HepG2 (cell line): Measurements from ENCODE around the gene C1orf159. TPM values are rescaled to one million over a fixed set of nuclear protein-coding genes. Genes with fewer than 3 reads are reported as not detected.
A peak's percentile ranks its signal among the peaks of the same experiment; 100 is the strongest.

Source experiments
- AHR ChIP-seq: IDR thresholded peaks from 2 replicates; pipeline ENCODE4 v1.6.1; 2018; ENCODE audit warnings: missing genetic modification reagents, missing compliant biosample characterization
- CCDC6 ChIP-seq: sonication (generic); formaldehyde crosslinking; IDR thresholded peaks from 2 replicates; pipeline ENCODE4 v1.8.1; 2022; ENCODE audit warnings: mild to moderate bottlenecking, missing genetic modification reagents, moderate library complexity
- CEBPG ChIP-seq: IDR thresholded peaks from 2 replicates; pipeline ENCODE4 v1.6.1; 2016
- GTF3A ChIP-seq: sonication (generic); formaldehyde crosslinking; conservative IDR thresholded peaks from 2 replicates; pipeline ENCODE4 v1.4.0; 2020; ENCODE audit warnings: mild to moderate bottlenecking, missing genetic modification reagents
- HNRNPH1 ChIP-seq: fragments of 200-400 bp; formaldehyde crosslinking; optimal IDR thresholded peaks from 2 replicates; pipeline ENCODE3; 2017; ENCODE audit warnings: mild to moderate bottlenecking, low read depth, low read length
- IKZF1 ChIP-seq: fragments of 450-650 bp; IDR thresholded peaks from 2 replicates; pipeline ENCODE4 v1.7.1; 2016
- MBD4 ChIP-seq: IDR thresholded peaks from 2 replicates; pipeline ENCODE4 v1.6.1; 2012; ENCODE audit warnings: low read length, inconsistent platforms, borderline replicate concordance
- MYPOP ChIP-seq: sonication (generic); formaldehyde crosslinking; IDR thresholded peaks from 2 replicates; pipeline ENCODE4 v1.8.1; 2023; ENCODE audit warnings: mild to moderate bottlenecking, moderate library complexity, missing genetic modification reagents
- PRDM15 ChIP-seq: sonication (generic); formaldehyde crosslinking; IDR thresholded peaks from 2 replicates; pipeline ENCODE4 v1.4.0; 2020; ENCODE audit warnings: missing genetic modification reagents
- SALL1 ChIP-seq: sonication (generic); formaldehyde crosslinking; IDR thresholded peaks from 2 replicates; pipeline ENCODE4 v1.8.0; 2022; ENCODE audit warnings: mild to moderate bottlenecking, missing genetic modification reagents
- TERF1 ChIP-seq: sonication (generic); formaldehyde crosslinking; IDR thresholded peaks from 2 replicates; pipeline ENCODE4 v1.8.0; 2022; ENCODE audit warnings: mild to moderate bottlenecking, missing genetic modification reagents, moderate library complexity
- THAP9 ChIP-seq: sonication (generic); formaldehyde crosslinking; IDR thresholded peaks from 2 replicates; pipeline ENCODE4; 2020; ENCODE audit warnings: missing genetic modification reagents, mild to moderate bottlenecking, borderline replicate concordance
- ZFP90 ChIP-seq: sonication (generic); formaldehyde crosslinking; IDR thresholded peaks from 2 replicates; pipeline ENCODE4 v1.8.0; 2022; ENCODE audit warnings: missing genetic modification reagents, mild to moderate bottlenecking, inconsistent platforms, borderline replicate concordance
- ZKSCAN8 ChIP-seq: IDR thresholded peaks from 2 replicates; pipeline ENCODE4 v1.6.1; 2016; ENCODE audit warnings: borderline replicate concordance, missing genetic modification reagents, missing compliant biosample characterization
- ZNF432 ChIP-seq: sonication (generic); formaldehyde crosslinking; IDR thresholded peaks from 2 replicates; pipeline ENCODE4 v1.5.0; 2020; ENCODE audit warnings: missing genetic modification reagents, mild to moderate bottlenecking, borderline replicate concordance
- ZNF567 ChIP-seq: sonication (generic); formaldehyde crosslinking; IDR thresholded peaks from 2 replicates; pipeline ENCODE4 v1.8.1; 2023; ENCODE audit warnings: mild to moderate bottlenecking, missing genetic modification reagents, borderline replicate concordance
- ZNF572 ChIP-seq: sonication (generic); formaldehyde crosslinking; IDR thresholded peaks from 2 replicates; pipeline ENCODE4 v1.5.1; 2020; ENCODE audit warnings: mild to moderate bottlenecking, missing genetic modification reagents
- ZNF614 ChIP-seq: IDR thresholded peaks from 2 replicates; pipeline ENCODE4 v1.6.1; 2018; ENCODE audit warnings: missing biosample characterization, missing genetic modification reagents, inconsistent platforms, borderline replicate concordance
- ZNF878 ChIP-seq: sonication (generic); formaldehyde crosslinking; IDR thresholded peaks from 2 replicates; pipeline ENCODE4 v1.8.1; 2023; ENCODE audit warnings: mild to moderate bottlenecking, missing genetic modification reagents, moderate library complexity
- polyA plus RNA-seq, 8 experiments: library from polyadenylated mRNA; depleted of rRNA in 3 of 8; stranded (reverse) in 7 of 8; unstranded in 1 of 8; fragments of >200 nt; fragmentation: Illumina TruSeq in 4 of 8; extraction: Trizol in 4 of 8; gene quantifications; 2 replicates each; pipeline versions ENCODE4 v1.2.1 to v1.2.3, GENCODE V29; 2011 to 2016; ENCODE audit warnings: low read depth in 4 of 8, missing spikeins in 1 of 8, mixed read lengths in 1 of 8; ENCODE audit not compliant: insufficient read depth in 1 of 8
- total RNA-seq, 5 experiments: library from RNA; depleted of rRNA; stranded (reverse); fragments of >200 nt; fragmentation: Illumina TruSeq; extraction: Trizol; gene quantifications; 2 replicates each; pipeline ENCODE4 v1.2.3, GENCODE V29; 2016; ENCODE audit warnings: low read depth in 1 of 5
- TF ChIP-seq, protein P1 (sequence below): sonication (generic); formaldehyde crosslinking; IDR thresholded peaks from 2 replicates; pipeline ENCODE4 v1.4.0; 2020; ENCODE audit warnings: missing genetic modification reagents

Gene C1orf159
- total and polyA plus RNA-seq, 2 of the 13 experiments (the other 11 are each of a cell fraction or from before 2014, with no cell fraction given) = 3.8 to 6.7 TPM

DNA sequence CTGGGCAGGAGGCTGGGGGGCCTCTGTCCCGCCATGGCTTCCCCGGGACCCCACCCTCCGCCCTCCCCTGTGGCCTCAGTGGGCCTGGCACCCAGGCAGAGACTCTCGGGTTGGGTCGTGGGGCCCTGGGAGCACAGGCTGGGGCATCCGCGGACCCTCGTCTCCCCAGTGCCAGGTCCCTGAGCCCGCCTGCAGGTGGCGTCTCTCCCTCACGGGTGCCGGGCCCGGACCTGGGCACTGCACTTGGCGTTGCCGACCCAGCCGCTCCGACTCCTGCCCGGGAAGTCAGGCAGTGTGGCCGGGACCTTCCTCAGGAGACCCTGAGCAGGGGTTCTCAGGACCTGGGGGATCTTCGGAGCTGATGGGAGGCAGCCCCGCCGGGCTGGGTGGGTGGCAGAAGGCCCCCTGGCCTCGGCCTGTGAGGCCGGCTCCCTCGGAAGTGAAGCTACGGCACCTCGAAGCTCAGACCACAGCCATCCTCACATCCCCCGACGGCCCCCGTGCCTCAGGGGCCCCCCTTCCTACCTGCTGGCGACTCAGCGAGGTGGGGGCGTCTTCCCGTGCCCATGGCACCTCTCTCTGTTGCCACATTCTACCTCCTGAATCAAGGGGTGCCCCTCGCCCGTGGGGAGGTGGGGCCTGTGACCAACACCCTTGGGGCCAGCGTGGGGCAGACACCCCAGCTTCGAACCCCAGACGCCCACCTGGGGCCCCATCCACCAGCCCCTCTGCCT lies 6.4 kb upstream of the C1orf159 start (continued):
- TF ChIP-seq, protein P1, sequence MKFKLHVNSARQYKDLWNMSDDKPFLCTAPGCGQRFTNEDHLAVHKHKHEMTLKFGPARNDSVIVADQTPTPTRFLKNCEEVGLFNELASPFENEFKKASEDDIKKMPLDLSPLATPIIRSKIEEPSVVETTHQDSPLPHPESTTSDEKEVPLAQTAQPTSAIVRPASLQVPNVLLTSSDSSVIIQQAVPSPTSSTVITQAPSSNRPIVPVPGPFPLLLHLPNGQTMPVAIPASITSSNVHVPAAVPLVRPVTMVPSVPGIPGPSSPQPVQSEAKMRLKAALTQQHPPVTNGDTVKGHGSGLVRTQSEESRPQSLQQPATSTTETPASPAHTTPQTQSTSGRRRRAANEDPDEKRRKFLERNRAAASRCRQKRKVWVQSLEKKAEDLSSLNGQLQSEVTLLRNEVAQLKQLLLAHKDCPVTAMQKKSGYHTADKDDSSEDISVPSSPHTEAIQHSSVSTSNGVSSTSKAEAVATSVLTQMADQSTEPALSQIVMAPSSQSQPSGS (CRISPR knock-in tag) = no peak
- no peak for TF ChIP-seq IKZF1
- TF ChIP-seq ZNF567 (CRISPR knock-in tag) = no peak
- peak; percentile 63; the same call in 1 of the 2 replicates for TF ChIP-seq SALL1 (CRISPR knock-in tag)
- no peak for TF ChIP-seq ZKSCAN8
- no peak for TF ChIP-seq MBD4
- TF ChIP-seq TERF1 (CRISPR knock-in tag) = no peak
- no peak; the same call in 1 of the 2 replicates for TF ChIP-seq MYPOP
- TF ChIP-seq GTF3A = no peak
- no peak for TF ChIP-seq CCDC6 (CRISPR knock-in tag)
- no peak; the same call in 1 of the 2 replicates for TF ChIP-seq THAP9 (CRISPR knock-in tag)
- TF ChIP-seq ZNF572 = no peak
- TF ChIP-seq AHR (CRISPR knock-in tag) = no peak
- TF ChIP-seq CEBPG = no peak
- no peak for TF ChIP-seq ZFP90 (CRISPR knock-in tag)
- TF ChIP-seq PRDM15 (CRISPR knock-in tag) = no peak
- TF ChIP-seq ZNF614 (CRISPR knock-in tag) = peak; percentile 29; the same call in 1 of the 2 replicates
- TF ChIP-seq ZNF878 (CRISPR knock-in tag) = no peak
- TF ChIP-seq HNRNPH1 = no peak
- TF ChIP-seq ZNF432 (CRISPR knock-in tag) = no peak
